PC-3 (cell line): Measurements from ENCODE around the gene MDGA2. TPM values are rescaled to one million over a fixed set of nuclear protein-coding genes. Genes with fewer than 3 reads are reported as not detected.
"Not testable (repeated sequence)": the region's sequence is repeated elsewhere in the genome, so short reads cannot be mapped to it uniquely, and the experiment has no call there.

Experiments
- ATAC-seq: fragments of 200-7000 bp; cut with Tn5 transposase; 2 replicates; pipeline ENCODE4 v1.9.1; 2020; ENCODE audit warnings: mild to moderate bottlenecking, moderate library complexity
- BruUV-seq: library from RNA; stranded (reverse); fragments of 400-500 nt; replicated peaks from 2 replicates; lab custom pipeline; 2021; lab: Mats Ljungman, UMichigan
- CTCF ChIA-PET: fragments of 300-600 bp; sonication (Branson Sonifier 250); formaldehyde crosslinking; loops from one replicate; lab custom pipeline; 2022; ENCODE audit warnings: antibody characterized with exemption; lab: Charles Lee
- POLR2A ChIA-PET: fragments of 300-600 bp; sonication (Branson Sonifier 250); formaldehyde crosslinking; loops from one replicate; lab custom pipeline; 2022; ENCODE audit warnings: antibody characterized with exemption; ENCODE audit not compliant: unreplicated experiment; lab: Charles Lee
- DNase-seq: peaks from one replicate; pipeline ENCODE4 v3.0.0-alpha.2; 2015
- H2AFZ ChIP-seq: fragments of 300-600 bp; sonication (generic); 2 replicates; pipeline ENCODE4 v1.6.0; 2016; ENCODE audit warnings: antibody characterized with exemption, low read length
- H3F3A ChIP-seq: fragments of 300-600 bp; sonication (generic); one replicate; pipeline ENCODE4 v1.6.0; 2017; ENCODE audit warnings: antibody characterized with exemption, low read length, control low read depth, mild to moderate bottlenecking; ENCODE audit not compliant: unreplicated experiment
- H3K27ac ChIP-seq: fragments of 300-600 bp; sonication (generic); 2 replicates; pipeline ENCODE4 v1.5.1; 2016; ENCODE audit warnings: mild to moderate bottlenecking, low read length
- H3K27me3 ChIP-seq: fragments of 300-600 bp; sonication (generic); 2 replicates; pipeline ENCODE4 v1.6.1; 2016; ENCODE audit warnings: low read length, mixed read lengths
- H3K36me3 ChIP-seq: fragments of 300-600 bp; sonication (generic); 2 replicates; pipeline ENCODE4 v1.6.1; 2016; ENCODE audit warnings: low read depth, mixed run types, low read length, mixed read lengths
- H3K4me1 ChIP-seq: fragments of 300-600 bp; sonication (generic); 2 replicates; pipeline ENCODE4 v1.5.1; 2016; ENCODE audit warnings: low read length; ENCODE audit not compliant: insufficient read depth
- H3K4me2 ChIP-seq: fragments of 300-600 bp; sonication (generic); 2 replicates; pipeline ENCODE4 v1.6.0; 2016; ENCODE audit warnings: low read length
- H3K4me3 ChIP-seq: fragments of 300-600 bp; sonication (generic); 2 replicates; pipeline ENCODE4 v1.5.1; 2016; ENCODE audit warnings: mild to moderate bottlenecking, low read length, mixed read lengths
- H3K79me2 ChIP-seq: fragments of 300-600 bp; sonication (generic); 2 replicates; pipeline ENCODE4 v1.6.1; 2017; ENCODE audit warnings: low read length, mixed read lengths
- H3K9ac ChIP-seq: fragments of 300-600 bp; sonication (generic); 2 replicates; pipeline ENCODE4 v1.6.0; 2016; ENCODE audit warnings: mild to moderate bottlenecking, low read length
- H3K9me2 ChIP-seq: fragments of 300-600 bp; sonication (generic); replicated peaks from 2 replicates; pipeline ENCODE4 v1.6.1; 2016; ENCODE audit warnings: mixed run types, low read length, mixed read lengths
- H3K9me3 ChIP-seq: fragments of 300-600 bp; sonication (generic); 2 replicates; pipeline ENCODE4 v1.6.1; 2016; ENCODE audit warnings: low read length, mixed read lengths
- H4K20me1 ChIP-seq: fragments of 300-600 bp; sonication (generic); 2 replicates; pipeline ENCODE4 v1.6.1; 2016; ENCODE audit warnings: low read length, mixed read lengths
- EZH2 ChIP-seq: fragments of 300-600 bp; sonication (generic); IDR thresholded peaks from one replicate; pipeline ENCODE4 v1.6.1; 2017; ENCODE audit warnings: antibody characterized with exemption, mild to moderate bottlenecking, low read length; ENCODE audit not compliant: unreplicated experiment
- EZH2phosphoT487 ChIP-seq: fragments of 300-600 bp; sonication (generic); IDR thresholded peaks from 2 replicates; pipeline ENCODE4 v1.6.1; 2018; ENCODE audit warnings: mild to moderate bottlenecking, antibody characterized with exemption, low read length, borderline replicate concordance
- intact Hi-C: fragments of 100-400 bp; cut with micrococcal nuclease; formaldehyde crosslinking; loops from 2 replicates; pipeline ENCODE4 v1.9.0; 2023
- total RNA-seq: library from RNA; depleted of rRNA; stranded (reverse); fragments of >200 nt; gene quantifications from 2 replicates; pipeline ENCODE4 v1.2.3, GENCODE V29; 2014
- TF ChIP-seq, protein P1 (sequence below): fragments of 300-600 bp; sonication (generic); conservative IDR thresholded peaks from 2 replicates; pipeline ENCODE4 v1.5.1; 2017; ENCODE audit warnings: antibody characterized with exemption, low read depth, mild to moderate bottlenecking, low read length

The MDGA2 gene
- total RNA-seq, 1 experiment from 2014 or later = 0.04 TPM

DNA sequence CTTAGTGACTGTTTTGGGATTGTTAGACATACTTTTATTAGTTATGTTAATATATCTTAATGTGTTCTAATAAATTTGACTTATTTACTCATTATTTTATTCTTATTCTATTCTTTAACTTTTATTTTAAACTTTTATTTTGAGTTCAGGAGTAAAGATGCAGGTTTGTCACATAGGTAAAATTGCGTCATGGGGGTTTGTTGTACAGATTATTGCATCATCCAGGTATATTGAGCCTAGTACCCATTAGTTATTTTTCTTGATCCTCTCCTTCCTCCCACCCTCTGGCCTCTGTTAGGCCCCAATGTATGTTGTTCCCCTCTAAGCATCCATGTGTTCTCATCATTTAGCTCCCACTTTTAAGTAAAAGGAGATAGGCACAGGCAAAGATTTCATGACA, 495.5 kb downstream of the MDGA2 start:
- ChIA-PET CTCF (no interaction called here), POLR2A (no interaction called here)
- no peak overlapping the region for H3K9ac ChIP-seq
- no peak overlapping the region for H3K4me3 ChIP-seq
- TF ChIP-seq EZH2phosphoT487 (no peak), EZH2 (no peak)
- TF ChIP-seq, protein P1, sequence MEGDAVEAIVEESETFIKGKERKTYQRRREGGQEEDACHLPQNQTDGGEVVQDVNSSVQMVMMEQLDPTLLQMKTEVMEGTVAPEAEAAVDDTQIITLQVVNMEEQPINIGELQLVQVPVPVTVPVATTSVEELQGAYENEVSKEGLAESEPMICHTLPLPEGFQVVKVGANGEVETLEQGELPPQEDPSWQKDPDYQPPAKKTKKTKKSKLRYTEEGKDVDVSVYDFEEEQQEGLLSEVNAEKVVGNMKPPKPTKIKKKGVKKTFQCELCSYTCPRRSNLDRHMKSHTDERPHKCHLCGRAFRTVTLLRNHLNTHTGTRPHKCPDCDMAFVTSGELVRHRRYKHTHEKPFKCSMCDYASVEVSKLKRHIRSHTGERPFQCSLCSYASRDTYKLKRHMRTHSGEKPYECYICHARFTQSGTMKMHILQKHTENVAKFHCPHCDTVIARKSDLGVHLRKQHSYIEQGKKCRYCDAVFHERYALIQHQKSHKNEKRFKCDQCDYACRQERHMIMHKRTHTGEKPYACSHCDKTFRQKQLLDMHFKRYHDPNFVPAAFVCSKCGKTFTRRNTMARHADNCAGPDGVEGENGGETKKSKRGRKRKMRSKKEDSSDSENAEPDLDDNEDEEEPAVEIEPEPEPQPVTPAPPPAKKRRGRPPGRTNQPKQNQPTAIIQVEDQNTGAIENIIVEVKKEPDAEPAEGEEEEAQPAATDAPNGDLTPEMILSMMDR = no peak
- no peaks in the 10 kb centered on the region for H3K36me3 ChIP-seq
- intact Hi-C loops = no loop called here
- no peaks in the 10 kb centered on the region for H3K4me1 ChIP-seq
- no peak for DNase-seq
- H3F3A ChIP-seq = no peaks in the 10 kb centered on the region
- no TSS peak for BruUV-seq
- H3K27ac ChIP-seq = no peak overlapping the region
- no peak overlapping the region for H2AFZ ChIP-seq
- H4K20me1 ChIP-seq = no peaks in the 10 kb centered on the region
- H3K4me2 ChIP-seq = no peak overlapping the region
- H3K9me2 ChIP-seq = no peaks in the 10 kb centered on the region
- no peaks in the 10 kb centered on the region for H3K27me3 ChIP-seq
- no peaks in the 10 kb centered on the region for H3K79me2 ChIP-seq
- ATAC-seq = no peak
- no peaks in the 10 kb centered on the region for H3K9me3 ChIP-seq

DNA sequence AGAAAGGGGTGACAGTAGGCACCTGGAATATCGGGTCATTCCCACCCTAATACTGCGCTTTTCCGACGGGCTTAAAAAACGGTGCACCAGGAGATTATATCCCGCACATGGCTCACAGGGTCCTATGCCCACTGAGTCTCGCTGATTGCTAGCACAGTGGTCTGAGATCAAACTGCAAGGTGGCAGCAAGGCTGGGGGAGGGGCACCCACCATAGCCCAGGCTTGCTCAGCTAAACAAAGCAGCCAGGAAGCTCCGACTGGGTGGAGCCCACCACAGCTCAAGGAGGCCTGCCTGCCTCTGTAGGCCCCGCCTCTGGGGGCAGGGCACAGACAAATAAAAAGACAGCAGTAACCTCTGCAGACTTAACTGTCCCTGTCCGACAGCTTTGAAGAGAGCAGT, 503.5 kb downstream of the MDGA2 start:
- H3K36me3 ChIP-seq, BruUV-seq, H3K4me3 ChIP-seq, H3K9me2 ChIP-seq, H3K9me3 ChIP-seq, H3K27me3 ChIP-seq, CTCF ChIA-PET, H3K27ac ChIP-seq, H3K4me2 ChIP-seq, H4K20me1 ChIP-seq, H3F3A ChIP-seq, H3K9ac ChIP-seq, ATAC-seq, intact Hi-C loops, H3K79me2 ChIP-seq, POLR2A ChIA-PET, DNase-seq, H2AFZ ChIP-seq, H3K4me1 ChIP-seq: not testable (repeated sequence)

DNA sequence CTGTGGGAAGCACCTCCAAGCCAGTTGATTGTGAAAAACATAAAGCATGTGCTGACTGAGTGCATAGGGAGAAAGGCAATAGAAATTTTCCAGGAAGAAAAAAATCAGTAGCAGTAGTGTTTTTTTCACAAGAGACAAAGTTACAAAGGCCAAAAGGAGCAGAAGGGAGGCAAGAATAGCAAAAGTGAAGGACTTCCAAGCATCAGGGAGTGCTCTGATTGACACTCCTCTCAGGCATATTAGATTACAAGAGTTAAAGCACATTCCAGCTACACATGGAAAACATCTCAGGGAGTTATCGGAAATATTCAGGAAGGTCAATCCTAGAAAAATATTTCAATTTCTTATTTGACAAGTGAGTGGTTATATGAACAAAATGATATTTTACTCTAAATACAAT, 508.0 kb downstream of the MDGA2 start:
- no peaks in the 10 kb centered on the region for H4K20me1 ChIP-seq
- H3F3A ChIP-seq = no peaks in the 10 kb centered on the region
- ATAC-seq = no peak
- intact Hi-C loops = no loop called here
- DNase-seq = no peak
- no peaks in the 10 kb centered on the region for H3K36me3 ChIP-seq
- H2AFZ ChIP-seq = no peak overlapping the region
- ChIA-PET POLR2A (no interaction called here), CTCF (no interaction called here)
- H3K4me1 ChIP-seq = no peaks in the 10 kb centered on the region
- no peak overlapping the region for H3K27ac ChIP-seq
- 0 out of 2 replicates have a peak, but pooled peaks cover 9% of the 10 kb centered on the region for H3K9me3 ChIP-seq
- H3K79me2 ChIP-seq = no peaks in the 10 kb centered on the region
- H3K9me2 ChIP-seq = no peaks in the 10 kb centered on the region
- H3K27me3 ChIP-seq = no peaks in the 10 kb centered on the region
- H3K4me3 ChIP-seq = no peak overlapping the region
- BruUV-seq = no TSS peak
- H3K9ac ChIP-seq = no peak overlapping the region
- no peak overlapping the region for H3K4me2 ChIP-seq
- TF ChIP-seq EZH2phosphoT487 = no peak
- TF ChIP-seq, protein P1 = no peak
- TF ChIP-seq EZH2 = no peak
